Esophagus muscularis mucosa (tissue), 3 donors: Measurements from ENCODE around the gene ZNF263.

ENCODE experiments used
- CTCF ChIP-seq, 3 experiments: fragments of 200-600 bp in 2 of 3; fragments of 450-650 bp in 1 of 3; sonication (generic) in 2 of 3; IDR thresholded peaks; one replicate each; pipeline ENCODE4 v1.5.1; 2017 to 2019; ENCODE audit warnings: antibody characterized with exemption in 3 of 3, mild to moderate bottlenecking in 2 of 3, moderate library complexity in 1 of 3
- POLR2AphosphoS5 ChIP-seq, 2 donors: sonication (generic); formaldehyde crosslinking; IDR thresholded peaks; one replicate each; pipeline ENCODE4 v1.6.1; 2017; ENCODE audit warnings: antibody characterized with exemption in 2 of 2

GRCh38 chr16:3328104-3328503 is 44.8 kb downstream of the ZNF263 start:
- TF ChIP-seq CTCF (IDR thresholded peaks at IDR 0.05), result no peak
- no peak for TF ChIP-seq POLR2AphosphoS5 (IDR thresholded peaks at IDR 0.05)
